DOHH2 (cell line): ENCODE results near the gene TIMM21.

Source experiments
- EZH2phosphoT487 ChIP-seq: fragments of 200-600 bp; sonication (generic); IDR thresholded peaks from 2 replicates; pipeline ENCODE4 v1.6.1; 2017; ENCODE audit warnings: borderline replicate concordance, mild to moderate bottlenecking, antibody characterized with exemption, low read length, moderate library complexity, mixed read lengths
- TF ChIP-seq, protein P1 (sequence below): fragments of 200-600 bp; sonication (generic); IDR thresholded peaks from one replicate; pipeline ENCODE4 v1.5.1; 2014; ENCODE audit warnings: antibody characterized with exemption, mild to moderate bottlenecking, low read depth, low read length; ENCODE audit not compliant: poor library complexity, severe bottlenecking

GRCh38 chr18:74108460-74108859 is 39.9 kb upstream of the TIMM21 start:
- TF ChIP-seq, protein P1, sequence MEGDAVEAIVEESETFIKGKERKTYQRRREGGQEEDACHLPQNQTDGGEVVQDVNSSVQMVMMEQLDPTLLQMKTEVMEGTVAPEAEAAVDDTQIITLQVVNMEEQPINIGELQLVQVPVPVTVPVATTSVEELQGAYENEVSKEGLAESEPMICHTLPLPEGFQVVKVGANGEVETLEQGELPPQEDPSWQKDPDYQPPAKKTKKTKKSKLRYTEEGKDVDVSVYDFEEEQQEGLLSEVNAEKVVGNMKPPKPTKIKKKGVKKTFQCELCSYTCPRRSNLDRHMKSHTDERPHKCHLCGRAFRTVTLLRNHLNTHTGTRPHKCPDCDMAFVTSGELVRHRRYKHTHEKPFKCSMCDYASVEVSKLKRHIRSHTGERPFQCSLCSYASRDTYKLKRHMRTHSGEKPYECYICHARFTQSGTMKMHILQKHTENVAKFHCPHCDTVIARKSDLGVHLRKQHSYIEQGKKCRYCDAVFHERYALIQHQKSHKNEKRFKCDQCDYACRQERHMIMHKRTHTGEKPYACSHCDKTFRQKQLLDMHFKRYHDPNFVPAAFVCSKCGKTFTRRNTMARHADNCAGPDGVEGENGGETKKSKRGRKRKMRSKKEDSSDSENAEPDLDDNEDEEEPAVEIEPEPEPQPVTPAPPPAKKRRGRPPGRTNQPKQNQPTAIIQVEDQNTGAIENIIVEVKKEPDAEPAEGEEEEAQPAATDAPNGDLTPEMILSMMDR = no peak
- no peak for TF ChIP-seq EZH2phosphoT487
